ENCODE measurements around the gene PNKD. TPM values are rescaled to one million over a fixed set of nuclear protein-coding genes. Genes with fewer than 3 reads are reported as not detected.
"Not testable (repeated sequence)": the region's sequence is repeated elsewhere in the genome, so short reads cannot be mapped to it uniquely, and the experiment has no call there.

PNKD gene
- total RNA-seq, 1 donor from 2014 or later: 10.3 TPM

DNA sequence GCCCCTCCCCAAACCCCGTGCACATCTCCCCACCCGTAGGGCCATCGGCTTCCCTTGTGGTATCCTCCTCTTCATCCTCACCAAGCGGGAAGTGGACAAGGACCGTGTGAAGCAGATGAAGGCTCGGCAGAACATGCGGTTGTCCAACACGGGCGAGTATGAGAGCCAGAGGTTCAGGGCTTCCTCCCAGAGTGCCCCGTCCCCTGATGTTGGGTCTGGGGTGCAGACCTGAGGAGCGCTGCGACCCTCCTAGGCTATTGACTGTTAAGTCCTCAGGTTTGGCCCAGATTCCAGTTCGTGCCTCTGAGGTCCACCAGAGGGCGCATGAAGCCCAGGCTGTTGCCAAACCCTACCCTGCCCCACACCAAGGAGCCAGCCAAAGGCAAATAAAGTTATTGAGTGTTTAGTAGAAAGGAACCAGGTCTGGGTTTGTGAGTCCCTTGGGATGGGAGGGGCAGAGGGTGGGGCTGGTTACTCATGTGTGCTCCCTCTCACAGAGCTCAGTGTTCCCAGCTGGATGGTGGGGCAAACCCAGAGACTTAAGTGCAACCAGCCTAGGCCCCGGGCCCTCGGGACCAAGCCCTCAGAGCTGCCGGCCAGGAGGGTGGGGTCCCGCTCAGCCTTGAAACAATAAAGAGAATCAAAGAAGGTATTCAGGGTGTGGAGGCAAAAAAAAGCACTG is 2.4 kb downstream of the PNKD start:
- TF ChIP-seq, protein P1, sequence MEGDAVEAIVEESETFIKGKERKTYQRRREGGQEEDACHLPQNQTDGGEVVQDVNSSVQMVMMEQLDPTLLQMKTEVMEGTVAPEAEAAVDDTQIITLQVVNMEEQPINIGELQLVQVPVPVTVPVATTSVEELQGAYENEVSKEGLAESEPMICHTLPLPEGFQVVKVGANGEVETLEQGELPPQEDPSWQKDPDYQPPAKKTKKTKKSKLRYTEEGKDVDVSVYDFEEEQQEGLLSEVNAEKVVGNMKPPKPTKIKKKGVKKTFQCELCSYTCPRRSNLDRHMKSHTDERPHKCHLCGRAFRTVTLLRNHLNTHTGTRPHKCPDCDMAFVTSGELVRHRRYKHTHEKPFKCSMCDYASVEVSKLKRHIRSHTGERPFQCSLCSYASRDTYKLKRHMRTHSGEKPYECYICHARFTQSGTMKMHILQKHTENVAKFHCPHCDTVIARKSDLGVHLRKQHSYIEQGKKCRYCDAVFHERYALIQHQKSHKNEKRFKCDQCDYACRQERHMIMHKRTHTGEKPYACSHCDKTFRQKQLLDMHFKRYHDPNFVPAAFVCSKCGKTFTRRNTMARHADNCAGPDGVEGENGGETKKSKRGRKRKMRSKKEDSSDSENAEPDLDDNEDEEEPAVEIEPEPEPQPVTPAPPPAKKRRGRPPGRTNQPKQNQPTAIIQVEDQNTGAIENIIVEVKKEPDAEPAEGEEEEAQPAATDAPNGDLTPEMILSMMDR (IDR thresholded peaks at IDR 0.05; ENCODE audit: insufficient read depth, low read length, severe bottlenecking): peak; percentile 92
- H3K36me3 ChIP-seq (ENCODE audit: control insufficient read depth, insufficient read depth, low read length): peaks cover 30% of the 10 kb centered on the region
- no peaks in the 10 kb centered on the region for H3K27me3 ChIP-seq (ENCODE audit: control insufficient read depth, insufficient read depth, low read length)
- no peak overlapping the region for H3K4me3 ChIP-seq (ENCODE audit: low read depth, low read length)
- no peak for FAIRE-seq
- DNase-seq (ENCODE audit: low read depth): peak; percentile 96

DNA sequence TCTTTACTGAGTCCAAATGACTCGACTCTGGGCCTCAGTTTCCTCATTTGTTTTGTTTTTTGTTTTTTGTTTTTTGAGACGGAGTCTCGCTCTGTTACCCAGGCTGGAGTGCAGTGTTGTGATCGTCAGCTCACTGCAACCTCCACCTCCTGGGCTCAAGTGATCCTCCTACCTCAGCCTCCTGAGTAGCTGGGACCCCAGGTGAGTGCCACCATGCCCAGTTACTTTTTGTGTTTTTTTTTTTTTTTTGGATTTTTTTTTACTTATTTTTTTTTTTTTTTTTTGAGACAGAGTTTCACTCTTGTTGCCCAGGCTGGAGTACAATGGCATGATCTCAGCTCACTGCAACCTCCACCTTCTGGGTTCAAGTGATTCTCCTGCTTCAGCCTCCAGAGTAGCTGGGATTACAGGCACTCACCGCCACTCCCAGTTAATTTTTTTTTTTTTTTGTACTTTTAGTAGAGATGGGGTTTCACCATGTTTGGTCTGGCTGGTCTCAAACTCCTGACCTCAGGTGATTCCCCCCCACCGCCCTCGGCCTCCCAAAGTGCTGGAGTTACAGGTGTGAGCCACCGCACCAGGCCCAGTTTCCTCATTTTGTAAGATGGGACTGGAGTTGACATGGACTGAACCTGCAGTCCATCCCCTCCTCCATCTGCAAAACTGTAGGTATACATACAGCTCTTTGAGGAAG is 3.0 kb downstream of the PNKD start:
- not testable (repeated sequence) for H3K27me3 ChIP-seq (ENCODE audit: control insufficient read depth, insufficient read depth, low read length); FAIRE-seq; DNase-seq (ENCODE audit: low read depth); H3K4me3 ChIP-seq (ENCODE audit: low read depth, low read length)
- H3K36me3 ChIP-seq (ENCODE audit: control insufficient read depth, insufficient read depth, low read length): peaks cover 35% of the 10 kb centered on the region

- H3K36me3 ChIP-seq (ENCODE audit: control insufficient read depth, insufficient read depth, low read length): peaks cover 40% of the 10 kb centered on the region
- no peak for FAIRE-seq
Observed at GRCh38 chr2:218273908-218274249, 3.6 kb downstream of the PNKD start.

GRCh38 chr2:218274586-218274985 is 4.3 kb downstream of the PNKD start:
- FAIRE-seq: peak; percentile 32
- TF ChIP-seq, protein P1 (IDR thresholded peaks at IDR 0.05; ENCODE audit: insufficient read depth, low read length, severe bottlenecking): no peak
- DNase-seq (ENCODE audit: low read depth): no peak
- Histone ChIP-seq H3K27me3 (ENCODE audit: control insufficient read depth, insufficient read depth, low read length) (no peaks in the 10 kb centered on the region), H3K4me3 (ENCODE audit: low read depth, low read length) (no peak overlapping the region), H3K36me3 (ENCODE audit: control insufficient read depth, insufficient read depth, low read length) (peaks cover 47% of the 10 kb centered on the region)

More at GRCh38 chr2:218273908-218274249, 3.6 kb downstream of the PNKD start:
- TF ChIP-seq, protein P1 (IDR thresholded peaks at IDR 0.05; ENCODE audit: insufficient read depth, low read length, severe bottlenecking): no peak
- no peak for DNase-seq (ENCODE audit: low read depth)
- H3K4me3 ChIP-seq (ENCODE audit: low read depth, low read length): no peak overlapping the region
- no peaks in the 10 kb centered on the region for H3K27me3 ChIP-seq (ENCODE audit: control insufficient read depth, insufficient read depth, low read length)

DNA sequence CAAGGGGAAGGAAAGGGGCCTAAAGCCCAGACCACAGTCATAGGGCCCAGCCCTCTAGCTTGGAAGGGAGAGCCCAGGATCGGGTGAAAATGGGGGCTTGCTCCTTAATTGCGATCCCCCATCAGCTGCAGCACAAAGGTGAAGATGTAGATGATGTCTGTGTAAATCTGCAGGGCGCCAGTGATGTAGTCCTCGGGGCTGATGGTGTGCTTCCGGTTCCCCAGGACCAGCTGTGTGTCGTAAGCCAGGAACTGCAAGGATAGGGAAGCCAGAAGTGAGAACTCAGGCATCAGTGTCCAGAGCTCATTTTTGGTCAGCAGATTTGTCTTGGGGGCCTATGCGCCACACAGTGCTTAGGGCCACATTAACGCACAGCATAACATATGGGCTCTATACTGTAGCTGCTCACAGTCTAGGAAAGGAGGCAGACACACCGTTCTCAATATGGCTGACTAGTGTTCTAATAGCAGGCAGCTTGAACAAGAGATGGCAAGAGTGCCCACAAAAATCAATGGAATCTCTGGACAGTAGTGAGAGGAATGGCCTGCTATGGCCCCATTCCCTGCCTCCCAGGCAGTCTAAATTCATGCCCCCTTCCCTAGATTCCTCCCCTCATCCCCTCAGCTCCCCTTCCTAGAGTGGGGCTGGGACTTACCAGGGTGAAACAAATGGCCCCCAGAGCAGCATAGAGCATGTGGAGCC is 5.2 kb downstream of the PNKD start:
- DNase-seq (ENCODE audit: low read depth) (no peak), FAIRE-seq (no peak)
- Histone ChIP-seq H3K27me3 (ENCODE audit: control insufficient read depth, insufficient read depth, low read length) (no peaks in the 10 kb centered on the region), H3K36me3 (ENCODE audit: control insufficient read depth, insufficient read depth, low read length) (peaks cover 56% of the 10 kb centered on the region), H3K4me3 (ENCODE audit: low read depth, low read length) (no peak overlapping the region)
- TF ChIP-seq, protein P1 (IDR thresholded peaks at IDR 0.05; ENCODE audit: insufficient read depth, low read length, severe bottlenecking): no peak
